Ovary (tissue), 9 donors: ENCODE data around the gene AIMP2. TPM values are rescaled to one million over a fixed set of nuclear protein-coding genes. Genes with fewer than 3 reads are reported as not detected.
A peak's percentile ranks its signal among the peaks of the same experiment; 100 is the strongest.
"Not testable (repeated sequence)": the region's sequence is repeated elsewhere in the genome, so short reads cannot be mapped to it uniquely, and the experiment has no call there.

Experiments used
- DNase-seq, 5 donors: peaks; one replicate each; pipeline ENCODE4 v3.0.0-alpha.2; 2019 to 2020
- H3K27ac ChIP-seq, 2 donors: fragments of 200-600 bp; one replicate each; pipeline versions ENCODE4 v1.5.1 to v1.8.0; 2019 to 2022
- H3K27me3 ChIP-seq: fragments of 200-600 bp; one replicate; pipeline ENCODE4 v1.8.0; 2022
- H3K36me3 ChIP-seq: fragments of 200-600 bp; sonication (generic); one replicate; pipeline ENCODE4 v1.5.1; 2019
- H3K4me1 ChIP-seq: one replicate; pipeline ENCODE4 v1.8.1; 2013; ENCODE audit warnings: mild to moderate bottlenecking, moderate library complexity; ENCODE audit not compliant: insufficient read depth
- H3K4me3 ChIP-seq: fragments of 200-600 bp; sonication (generic); one replicate; pipeline ENCODE4 v1.5.1; 2017
- H3K9me3 ChIP-seq, 2 donors: fragments of 200-600 bp in 1 of 2; sonication (generic) in 1 of 2; one replicate each; pipeline versions ENCODE4 v1.5.1 to v1.8.1; 2013 to 2019; ENCODE audit warnings: mild to moderate bottlenecking in 1 of 2, moderate library complexity in 1 of 2
- EP300 ChIP-seq: sonication (generic); formaldehyde crosslinking; IDR thresholded peaks from one replicate; pipeline ENCODE4 v1.6.1; 2017; ENCODE audit warnings: antibody characterized with exemption
- POLR2A ChIP-seq: fragments of 450-650 bp; IDR thresholded peaks from one replicate; pipeline ENCODE4 v1.6.1; 2017; ENCODE audit warnings: antibody characterized with exemption, mild to moderate bottlenecking, moderate library complexity
- WGBS, 3 donors: extraction: QIAGEN DNeasy Blood & Tissue Kit in 1 of 3; methylation state at CpG; one replicate each; pipeline versions ENCODE4 v1.1.5 to v1.1.7; 2013 to 2017; 5-methylcytosine and 5-hydroxymethylcytosine counted together
- intact Hi-C, 4 donors: fragments of 100-400 bp; cut with DNase I; formaldehyde crosslinking; loops; one replicate each; pipeline versions ENCODE4 v1.11.0 to v1.15.1; 2022 to 2023
- polyA plus RNA-seq, 2 donors: library from polyadenylated mRNA; stranded (reverse); fragments of 200-250 nt in 1 of 2; fragments of 350-450 nt in 1 of 2; fragmentation: Illumina TruSeq in 1 of 2; extraction: RNeasy Lipid Tissue Mini Kit (QIAGEN cat#74804) in 1 of 2; gene quantifications; one replicate each; pipeline ENCODE4 v1.2.3, GENCODE V29; 2013 to 2014
- total RNA-seq, 7 donors: library from RNA; depleted of rRNA in 2 of 7; stranded (reverse); fragments of >200 nt in 2 of 7; fragmentation: NEBNext Ultra II Directional in 3 of 7; extraction: Animal tissue kit (Norgen Biotek cat#: 25700) in 3 of 7; gene quantifications; one replicate each; pipeline versions ENCODE4 v1.1.0 to v1.2.4, GENCODE V29; 2016 to 2023
- TF ChIP-seq, protein P1 (sequence below), 3 donors: fragments of 450-650 bp in 2 of 3; fragments of 200-600 bp in 1 of 3; IDR thresholded peaks; one replicate each; pipeline versions ENCODE4 v1.5.1 to v1.8.0; 2016 to 2022; ENCODE audit warnings: antibody characterized with exemption in 3 of 3, mild to moderate bottlenecking in 1 of 3
- donor health status: DM: no; HTN: no; CAD: no; lungs with moderate emphysema.
- donor health status: DM: no; HTN: no; CAD: no.
- donor health status: Bipolar disorder and iron deficiency.
- donor health status: DM: yes; HTN: yes; CAD: no.
- donor health status: DM: no; HTN: no; CAD: no.
- donor health status: DM: yes; HTN: yes; CAD: no.

The AIMP2 gene
- total and polyA plus RNA-seq, 9 donors, result 14.1 to 37.1 (median 17.8) TPM

DNA sequence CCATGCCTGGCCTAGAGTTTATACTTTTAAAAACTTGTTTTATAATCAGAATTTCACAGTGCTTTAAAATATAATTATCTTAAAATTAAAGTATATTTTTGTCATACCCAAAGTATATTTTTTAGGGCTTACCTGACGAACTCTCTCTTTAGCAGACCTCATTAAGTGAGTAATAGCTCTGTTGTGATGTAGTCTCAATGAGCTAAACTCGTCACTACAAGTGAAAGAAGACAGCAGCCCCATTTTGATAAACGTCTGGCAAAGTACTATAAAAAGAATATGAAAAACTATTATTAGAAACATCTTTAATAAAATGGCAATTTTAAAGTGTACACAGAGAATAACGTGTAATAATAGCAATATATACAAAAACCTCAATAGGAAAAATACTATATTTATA lies 40.7 kb downstream of the AIMP2 start:
- intact Hi-C loops, result no loop called here
- DNase-seq, result no peak
- Histone ChIP-seq H3K4me1 (no peaks in the 10 kb centered on the region), H3K36me3 (no peaks in the 10 kb centered on the region), H3K4me3 (no peak overlapping the region), H3K27me3 (no peaks in the 10 kb centered on the region), H3K27ac (no peak overlapping the region), H3K9me3 (no peaks in the 10 kb centered on the region)
- WGBS, 3 donors, result 65 to 74% (median 70%) methylated on average over 4 of the region's 4 CpGs
- TF ChIP-seq, protein P1, sequence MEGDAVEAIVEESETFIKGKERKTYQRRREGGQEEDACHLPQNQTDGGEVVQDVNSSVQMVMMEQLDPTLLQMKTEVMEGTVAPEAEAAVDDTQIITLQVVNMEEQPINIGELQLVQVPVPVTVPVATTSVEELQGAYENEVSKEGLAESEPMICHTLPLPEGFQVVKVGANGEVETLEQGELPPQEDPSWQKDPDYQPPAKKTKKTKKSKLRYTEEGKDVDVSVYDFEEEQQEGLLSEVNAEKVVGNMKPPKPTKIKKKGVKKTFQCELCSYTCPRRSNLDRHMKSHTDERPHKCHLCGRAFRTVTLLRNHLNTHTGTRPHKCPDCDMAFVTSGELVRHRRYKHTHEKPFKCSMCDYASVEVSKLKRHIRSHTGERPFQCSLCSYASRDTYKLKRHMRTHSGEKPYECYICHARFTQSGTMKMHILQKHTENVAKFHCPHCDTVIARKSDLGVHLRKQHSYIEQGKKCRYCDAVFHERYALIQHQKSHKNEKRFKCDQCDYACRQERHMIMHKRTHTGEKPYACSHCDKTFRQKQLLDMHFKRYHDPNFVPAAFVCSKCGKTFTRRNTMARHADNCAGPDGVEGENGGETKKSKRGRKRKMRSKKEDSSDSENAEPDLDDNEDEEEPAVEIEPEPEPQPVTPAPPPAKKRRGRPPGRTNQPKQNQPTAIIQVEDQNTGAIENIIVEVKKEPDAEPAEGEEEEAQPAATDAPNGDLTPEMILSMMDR (IDR thresholded peaks at IDR 0.05), result no peak
- TF ChIP-seq EP300 (no peak), POLR2A (no peak)

DNA sequence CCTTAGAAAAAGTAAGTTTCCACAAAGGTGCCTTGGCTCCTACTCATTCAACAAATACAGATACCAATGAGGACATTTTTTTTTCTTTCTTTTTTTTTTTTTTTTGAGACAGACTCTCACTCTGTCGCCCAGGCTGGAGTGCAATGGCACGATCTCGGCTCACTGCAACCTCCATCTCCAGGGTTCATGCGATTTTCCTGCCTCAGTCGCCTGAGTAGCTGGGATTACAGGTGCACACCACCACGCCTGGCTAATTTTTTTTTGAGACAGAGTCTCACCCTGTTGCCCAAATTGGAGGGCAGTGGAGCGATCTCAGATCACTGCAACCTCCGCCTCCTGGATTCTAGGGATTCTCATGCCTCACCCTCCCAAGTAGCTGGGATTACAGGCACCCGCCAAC lies 42.1 kb downstream of the AIMP2 start:
- intact Hi-C loops, H3K36me3 ChIP-seq: not testable (repeated sequence)

DNA sequence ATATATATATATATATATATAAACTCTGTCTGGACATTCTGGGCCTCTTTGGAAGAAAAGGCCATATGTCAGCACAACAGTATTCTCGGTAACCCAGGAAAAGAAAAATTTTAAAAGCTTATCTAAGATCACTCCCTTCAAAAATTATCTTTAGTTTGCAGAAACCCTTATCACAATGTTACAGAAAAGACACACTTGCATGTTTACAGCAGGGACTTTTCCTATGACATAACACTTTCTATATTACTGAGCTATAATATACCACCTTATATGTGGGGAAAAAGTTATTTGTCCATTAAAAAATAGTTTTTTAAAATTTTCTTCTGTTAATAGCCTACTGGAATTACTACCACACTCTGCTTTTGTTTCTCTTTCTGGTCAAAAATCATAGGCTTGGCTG lies 47.5 kb downstream of the AIMP2 start:
- DNase-seq, result no peak
- no peak overlapping the region for H3K27ac ChIP-seq
- H3K36me3 ChIP-seq, result no peaks in the 10 kb centered on the region
- TF ChIP-seq POLR2A (no peak), EP300 (no peak)
- TF ChIP-seq, protein P1 (IDR thresholded peaks at IDR 0.05), result no peak
- H3K4me1 ChIP-seq, result peaks cover 3% of the 10 kb centered on the region
- intact Hi-C loops, result no loop called here
- H3K4me3 ChIP-seq, result no peak overlapping the region
- WGBS, 3 donors, result 7 to 46% (median 29%) methylated on average over 1 of the region's 1 CpG
- no peaks in the 10 kb centered on the region for H3K27me3 ChIP-seq
- no peaks in the 10 kb centered on the region for H3K9me3 ChIP-seq

More for the DNA sequence above, 42.1 kb downstream of the AIMP2 start:
- 94 to 98% (median 96%) methylated on average over 9 of the region's 9 CpGs for WGBS, 3 donors
- H3K4me1 ChIP-seq, H3K27ac ChIP-seq, DNase-seq, H3K4me3 ChIP-seq, H3K9me3 ChIP-seq, H3K27me3 ChIP-seq: not testable (repeated sequence)

DNA sequence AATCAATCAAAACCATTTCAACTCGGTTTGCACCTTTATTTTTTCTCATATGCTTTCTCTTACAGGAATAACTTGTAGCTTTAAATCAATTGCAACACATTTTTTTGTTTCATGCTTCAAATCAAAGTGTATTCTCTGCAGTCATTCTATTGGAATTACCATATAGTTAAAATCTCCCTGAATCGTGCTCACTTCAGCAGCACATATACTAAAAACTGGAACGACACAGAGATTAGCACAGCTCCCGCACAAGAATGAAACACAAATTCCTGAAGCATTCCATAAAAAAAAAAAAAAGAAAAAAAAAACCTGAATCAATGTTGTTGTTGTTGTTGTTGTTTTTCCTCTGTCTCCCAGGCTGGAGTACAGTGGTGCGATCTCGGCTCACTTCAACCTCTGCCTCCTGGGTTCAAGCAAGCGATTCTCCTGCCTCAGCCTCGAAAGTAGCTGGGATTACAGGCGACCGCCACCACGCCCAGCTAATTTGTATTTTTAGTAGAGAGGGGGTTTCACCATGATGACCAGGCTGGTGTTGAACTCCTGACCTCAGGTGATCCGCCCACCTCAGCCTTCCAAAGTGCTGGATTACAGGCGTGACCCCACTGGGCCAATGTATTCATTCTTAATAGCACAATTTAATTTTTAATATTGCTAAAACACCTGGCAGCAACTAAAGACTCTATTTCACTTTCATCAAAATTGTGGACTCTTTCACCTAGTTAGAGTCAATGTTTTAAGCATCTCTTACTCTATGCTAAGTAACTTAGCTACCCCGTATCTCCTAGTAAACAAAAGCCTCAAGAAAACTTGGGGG lies 48.5 kb downstream of the AIMP2 start:
- no peak for TF ChIP-seq EP300
- TF ChIP-seq, protein P1 (IDR thresholded peaks at IDR 0.05), result no peak
- no peak for TF ChIP-seq POLR2A
- DNase-seq, result no peak
- Histone ChIP-seq H3K9me3 (no peaks in the 10 kb centered on the region), H3K4me3 (no peak overlapping the region), H3K27me3 (no peaks in the 10 kb centered on the region), H3K27ac (no peak overlapping the region), H3K4me1 (peaks cover 3% of the 10 kb centered on the region), H3K36me3 (no peaks in the 10 kb centered on the region)
- 31 to 43% (median 32%) methylated on average over 14 of the region's 14 CpGs for WGBS, 3 donors
- intact Hi-C loops, result no loop called here

DNA sequence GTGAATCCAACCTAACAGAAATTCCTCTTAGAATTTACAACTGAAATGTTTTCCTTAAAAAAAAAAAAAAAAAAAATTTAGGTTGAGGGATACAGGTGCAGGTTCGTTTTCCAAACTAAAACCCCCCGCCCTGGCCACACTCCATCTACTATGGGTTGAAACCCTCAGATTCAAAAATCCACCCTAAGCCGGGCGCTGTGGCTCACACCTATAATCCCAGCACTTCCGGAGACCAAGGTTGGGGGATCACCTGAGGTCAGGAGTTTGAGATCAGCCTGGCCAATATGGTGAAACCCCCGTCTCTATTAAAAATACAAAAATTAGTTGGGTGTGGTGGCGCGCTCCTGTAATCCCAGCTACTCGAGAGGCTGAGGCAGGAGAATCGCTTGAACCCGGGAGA lies 50.9 kb downstream of the AIMP2 start:
- H3K9me3 ChIP-seq, H3K36me3 ChIP-seq, H3K27me3 ChIP-seq, intact Hi-C loops, H3K4me1 ChIP-seq, H3K4me3 ChIP-seq, H3K27ac ChIP-seq: not testable (repeated sequence)
- 82 to 93% (median 84%) methylated on average over 11 of the region's 11 CpGs for WGBS, 3 donors
- DNase-seq, result peak in 1 of 5 donors; percentile 37
